NCI-H82 treated with DMSO at 0.1 percent for 48 hours (cell line): ENCODE data around the gene LPIN1.

Experiments used
- DNase-seq: peaks from one replicate; lab custom pipeline; 2025; ENCODE audit not compliant: unreplicated experiment; lab: John Stamatoyannopoulos, UW

Gene LPIN1

GRCh38 chr2:11865378-11865777 is 118.9 kb downstream of the LPIN1 start:
- no peak for DNase-seq

GRCh38 chr2:11865805-11866204 is 119.4 kb downstream of the LPIN1 start:
- no peak for DNase-seq

- no peak for DNase-seq
Measured at GRCh38 chr2:11866358-11867335, 120.2 kb downstream of the LPIN1 start.

- no peak for DNase-seq
Measured at GRCh38 chr2:11867926-11868325, 121.5 kb downstream of the LPIN1 start.

- DNase-seq, result no peak
Measured at GRCh38 chr2:11869391-11869991, 123.1 kb downstream of the LPIN1 start.

- DNase-seq, result no peak
Measured at GRCh38 chr2:11870064-11870463, 123.6 kb downstream of the LPIN1 start.

- no peak for DNase-seq
Measured at GRCh38 chr2:11870584-11870983, 124.2 kb downstream of the LPIN1 start.

GRCh38 chr2:11871421-11871820 is 125.0 kb downstream of the LPIN1 start:
- DNase-seq, result no peak

GRCh38 chr2:11872247-11872947 is 126.0 kb downstream of the LPIN1 start:
- DNase-seq, result no peak

- DNase-seq, result no peak
Measured at GRCh38 chr2:11872948-11873269, 126.5 kb downstream of the LPIN1 start.

GRCh38 chr2:11873356-11874154 is 127.1 kb downstream of the LPIN1 start:
- DNase-seq, result no peak

- DNase-seq, result no peak
Measured at GRCh38 chr2:11874861-11875260, 128.4 kb downstream of the LPIN1 start.

- no peak for DNase-seq
Measured at GRCh38 chr2:11875481-11875880, 129.0 kb downstream of the LPIN1 start.

GRCh38 chr2:11876436-11876835 is 130.0 kb downstream of the LPIN1 start:
- DNase-seq, result no peak

GRCh38 chr2:11876889-11877288 is 130.5 kb downstream of the LPIN1 start:
- DNase-seq, result no peak
